ENCODE results near the gene MED6. TPM values are rescaled to one million over a fixed set of nuclear protein-coding genes. Genes with fewer than 3 reads are reported as not detected.

MED6 gene
- total RNA-seq, 4 donors from 2014 or later = 19.5 to 21.7 (median 20.5) TPM

DNA sequence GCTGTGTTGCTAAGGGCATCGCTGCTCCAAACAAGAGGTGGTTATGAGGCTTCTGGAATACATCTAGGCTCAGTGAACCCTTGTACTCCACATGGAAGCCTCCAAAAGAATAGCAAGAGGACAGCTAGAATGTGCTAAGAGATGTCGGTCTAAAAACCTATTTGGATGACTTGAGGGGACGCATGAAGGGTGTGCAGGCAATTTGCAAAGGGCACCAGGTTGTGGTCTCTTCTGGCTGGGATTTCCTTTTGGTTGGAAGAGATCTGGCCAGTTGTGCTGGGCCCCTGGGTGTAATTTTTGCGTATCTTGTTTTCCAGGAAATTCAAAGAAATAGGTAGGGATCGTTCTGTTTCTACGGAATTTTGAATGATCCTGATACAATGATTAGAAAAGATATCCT lies 45.4 kb upstream of the MED6 start:
- Histone ChIP-seq H3K9me3 (no peaks in the 10 kb centered on the region), H3K4me3 (no peak overlapping the region), H3K27ac (replicated peaks in 1 of 4) (no peak overlapping the region), H3K4me1 (peaks cover 7 to 28% (median 21%) of the 10 kb centered on the region in 4 donors), H3K36me3 (no peaks in the 10 kb centered on the region), H3K27me3 (peaks cover 0 to 23% (median 0%) of the 10 kb centered on the region in 4 donors)
- TF ChIP-seq EP300 (IDR thresholded peaks at IDR 0.05) = no peak
- TF ChIP-seq, protein P1, sequence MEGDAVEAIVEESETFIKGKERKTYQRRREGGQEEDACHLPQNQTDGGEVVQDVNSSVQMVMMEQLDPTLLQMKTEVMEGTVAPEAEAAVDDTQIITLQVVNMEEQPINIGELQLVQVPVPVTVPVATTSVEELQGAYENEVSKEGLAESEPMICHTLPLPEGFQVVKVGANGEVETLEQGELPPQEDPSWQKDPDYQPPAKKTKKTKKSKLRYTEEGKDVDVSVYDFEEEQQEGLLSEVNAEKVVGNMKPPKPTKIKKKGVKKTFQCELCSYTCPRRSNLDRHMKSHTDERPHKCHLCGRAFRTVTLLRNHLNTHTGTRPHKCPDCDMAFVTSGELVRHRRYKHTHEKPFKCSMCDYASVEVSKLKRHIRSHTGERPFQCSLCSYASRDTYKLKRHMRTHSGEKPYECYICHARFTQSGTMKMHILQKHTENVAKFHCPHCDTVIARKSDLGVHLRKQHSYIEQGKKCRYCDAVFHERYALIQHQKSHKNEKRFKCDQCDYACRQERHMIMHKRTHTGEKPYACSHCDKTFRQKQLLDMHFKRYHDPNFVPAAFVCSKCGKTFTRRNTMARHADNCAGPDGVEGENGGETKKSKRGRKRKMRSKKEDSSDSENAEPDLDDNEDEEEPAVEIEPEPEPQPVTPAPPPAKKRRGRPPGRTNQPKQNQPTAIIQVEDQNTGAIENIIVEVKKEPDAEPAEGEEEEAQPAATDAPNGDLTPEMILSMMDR (IDR thresholded peaks at IDR 0.05) = no peak
- TF ChIP-seq POLR2A (IDR thresholded peaks at IDR 0.05; ENCODE audit: low read depth) = no peak
- no peak for TF ChIP-seq POLR2AphosphoS5 (IDR thresholded peaks at IDR 0.05)
- DNase-seq (ENCODE audit: extremely low spot score) = peak; percentile 55
- 75% methylated on average over 5 of the region's 6 CpGs for WGBS
- intact Hi-C loops (cut with DNase I) = no loop called here

DNA sequence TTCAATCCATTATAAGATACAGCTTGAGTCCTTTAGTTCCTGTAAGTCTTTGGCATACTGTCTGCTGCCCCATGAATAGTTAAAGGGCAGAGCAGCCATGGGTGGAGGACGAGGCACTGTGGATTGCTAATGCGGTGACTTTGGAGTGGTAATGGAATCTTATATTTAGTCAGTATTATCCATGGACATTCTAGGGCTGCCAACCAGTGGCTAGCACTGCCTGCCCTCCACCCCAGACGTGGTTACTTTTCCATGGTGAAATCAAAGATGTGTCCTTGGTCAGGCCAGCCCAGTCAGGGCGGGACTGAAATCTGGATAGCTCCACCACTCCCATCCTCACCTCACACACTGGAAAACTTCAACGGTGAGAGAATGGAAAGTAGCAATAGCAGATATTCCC lies 43.5 kb upstream of the MED6 start:
- intact Hi-C loops (cut with DNase I) = no loop called here
- TF ChIP-seq POLR2AphosphoS5 (IDR thresholded peaks at IDR 0.05) = no peak
- TF ChIP-seq POLR2A (IDR thresholded peaks at IDR 0.05; ENCODE audit: low read depth) = no peak
- TF ChIP-seq, protein P1 (IDR thresholded peaks at IDR 0.05) = no peak
- no peak for TF ChIP-seq EP300 (IDR thresholded peaks at IDR 0.05)

DNA sequence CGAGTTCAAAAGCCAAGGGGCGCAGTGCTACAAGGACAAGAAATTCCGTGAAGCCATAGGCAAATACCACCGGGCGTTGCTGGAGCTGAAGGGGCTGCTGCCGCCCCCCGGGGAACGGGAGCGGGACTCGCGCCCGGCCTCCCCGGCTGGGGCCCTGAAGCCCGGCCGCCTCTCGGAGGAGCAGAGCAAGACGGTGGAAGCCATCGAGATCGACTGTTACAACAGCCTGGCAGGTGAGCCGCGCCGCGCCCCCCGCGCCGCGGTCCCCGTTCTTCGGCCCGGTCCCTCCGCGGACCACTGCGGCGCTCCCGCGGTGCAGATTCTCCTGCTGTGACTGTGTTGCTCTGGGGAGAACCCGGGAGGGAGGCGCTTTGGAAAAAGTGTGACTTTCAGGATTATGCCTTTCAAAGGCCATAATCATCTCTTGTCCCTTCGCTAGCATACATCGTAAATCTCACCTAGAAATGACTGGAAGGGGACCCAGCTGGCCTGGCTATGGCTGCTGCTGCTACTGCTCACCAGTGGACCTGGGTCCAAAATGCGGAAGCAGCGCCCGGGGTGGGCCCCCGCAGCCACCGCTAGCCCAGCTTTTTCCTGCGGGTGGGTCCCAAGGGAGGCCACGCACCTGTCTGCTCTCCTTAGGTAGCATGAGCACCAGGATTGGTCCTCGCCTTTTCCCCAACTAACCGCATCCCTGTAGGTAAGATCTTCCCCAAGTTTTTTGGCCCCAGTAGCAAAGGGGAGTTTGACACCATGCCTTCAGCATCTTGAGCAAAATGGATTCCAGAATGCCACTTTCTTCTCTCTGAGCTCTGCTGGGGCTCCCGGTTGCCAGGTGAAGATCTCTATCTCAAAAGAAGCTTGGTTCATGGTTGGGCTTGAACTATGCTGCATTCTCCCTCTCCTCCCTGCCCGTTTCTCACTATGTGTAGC lies 42.1 kb upstream of the MED6 start:
- Histone ChIP-seq H3K27ac (replicated peaks in 1 of 4) (peak overlapping the region in 1 of 4 donors; percentile 39), H3K27me3 (peaks cover 0 to 49% (median 2%) of the 10 kb centered on the region in 4 donors), H3K4me1 (peaks cover 9 to 34% (median 24%) of the 10 kb centered on the region in 4 donors), H3K4me3 (peak overlapping the region; percentile 64 to 76 (median 72)), H3K9me3 (no peaks in the 10 kb centered on the region), H3K36me3 (no peaks in the 10 kb centered on the region)
- DNase-seq (ENCODE audit: extremely low spot score) = peak; percentile 87
- WGBS = 29% methylated on average over 11 of the region's 51 CpGs
- TF ChIP-seq, protein P1 (IDR thresholded peaks at IDR 0.05) = no peak
- TF ChIP-seq EP300 (IDR thresholded peaks at IDR 0.05) = no peak
- TF ChIP-seq POLR2A (IDR thresholded peaks at IDR 0.05; ENCODE audit: low read depth) = no peak
- TF ChIP-seq POLR2AphosphoS5 (IDR thresholded peaks at IDR 0.05) = no peak
- intact Hi-C loops (cut with DNase I) = no loop called here

More for the DNA sequence above, 43.5 kb upstream of the MED6 start:
- H3K27ac ChIP-seq (replicated peaks in 1 of 4) = no peak overlapping the region
- H3K27me3 ChIP-seq = peaks cover 0 to 42% (median 0%) of the 10 kb centered on the region in 4 donors
- no peak overlapping the region for H3K4me3 ChIP-seq
- H3K36me3 ChIP-seq = no peaks in the 10 kb centered on the region
- no peaks in the 10 kb centered on the region for H3K9me3 ChIP-seq
- peak; percentile 31 for DNase-seq (ENCODE audit: extremely low spot score)
- H3K4me1 ChIP-seq = peaks cover 9 to 34% (median 24%) of the 10 kb centered on the region in 4 donors
- WGBS = 84% methylated on average over 5 of the region's 5 CpGs

DNA sequence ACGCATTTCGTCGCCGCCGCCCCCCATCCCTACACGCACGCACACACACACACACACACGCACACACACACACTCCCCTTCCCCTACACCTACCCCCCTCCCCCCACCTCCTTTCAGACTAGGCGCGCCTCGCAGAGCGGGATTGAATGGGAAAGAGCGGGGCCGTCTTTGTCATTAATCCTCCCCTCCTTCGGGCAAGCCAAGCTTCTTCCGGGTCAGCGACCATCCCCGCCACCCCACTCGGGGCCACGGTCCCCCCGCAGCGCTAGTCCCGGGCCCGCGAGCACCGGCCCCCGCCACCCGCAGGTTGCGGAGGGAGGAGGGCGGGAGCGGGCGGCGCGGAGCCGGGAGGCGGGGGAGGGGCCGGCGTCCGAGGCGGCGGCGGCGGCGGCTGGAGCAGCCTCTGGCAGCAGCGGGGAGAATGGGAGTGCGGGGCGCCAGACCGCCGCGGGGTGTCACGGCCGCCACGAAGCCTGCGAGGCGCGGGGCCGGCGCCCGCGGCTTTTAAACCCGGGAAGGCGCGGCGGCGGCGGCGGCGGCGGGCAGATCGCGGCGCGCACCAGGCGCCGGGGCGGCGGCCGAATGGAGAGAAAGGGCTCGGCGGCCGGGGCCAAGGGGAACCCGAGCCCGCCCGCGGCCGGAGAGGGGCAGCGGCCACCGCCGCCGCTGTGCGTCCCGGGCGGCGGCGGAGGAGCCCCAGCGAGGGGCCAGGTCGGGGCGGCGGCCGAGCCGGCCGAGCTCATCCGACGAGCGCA lies 41.3 kb upstream of the MED6 start, which contains the start of gene TTC9:
Gene TTC9, plus strand, starts transcription at position 369 of the 755 bp plus-strand sequence. Its CDS starts 214 bp downstream, at position 583.
- H3K4me1 ChIP-seq = peaks cover 9 to 34% (median 24%) of the 10 kb centered on the region in 4 donors
- H3K9me3 ChIP-seq = no peaks in the 10 kb centered on the region
- H3K36me3 ChIP-seq = no peaks in the 10 kb centered on the region
- TF ChIP-seq, protein P1 (IDR thresholded peaks at IDR 0.05) = no peak
- TF ChIP-seq EP300 (IDR thresholded peaks at IDR 0.05) (no peak), POLR2A (IDR thresholded peaks at IDR 0.05; ENCODE audit: low read depth) (no peak), POLR2AphosphoS5 (IDR thresholded peaks at IDR 0.05) (no peak)
- peak within 1 kb of the TSS; percentile 64 to 76 (median 72) for H3K4me3 ChIP-seq
- H3K27ac ChIP-seq (replicated peaks in 1 of 4) = peak within 1 kb of the TSS in 1 of 4 donors; percentile 39
- DNase-seq (ENCODE audit: extremely low spot score) = no peak
- intact Hi-C loops (cut with DNase I) = no loop called here
- WGBS = 0% methylated on average over 48 of the region's 105 CpGs
- peaks cover 0 to 54% (median 2%) of the 10 kb centered on the region in 4 donors for H3K27me3 ChIP-seq

Measured in esophagus muscularis mucosa (tissue), 4 donors.